Esophagus squamous epithelium (tissue), 5 donors: ENCODE results near the gene PDK2. TPM values are rescaled to one million over a fixed set of nuclear protein-coding genes. Genes with fewer than 3 reads are reported as not detected.

Experiments used
- DNase-seq: peaks from one replicate; lab custom pipeline; 2025; lab: John Stamatoyannopoulos, UW
- H3K27ac ChIP-seq, 4 donors: fragments of 200-600 bp; sonication (generic); one replicate each; pipeline ENCODE4 v1.5.1; 2016 to 2019; ENCODE audit warnings: mild to moderate bottlenecking in 1 of 4
- H3K27me3 ChIP-seq, 4 donors: fragments of 200-600 bp; sonication (generic); 1 replicate in 3 of 4; 2 replicates in 1 of 4; pipeline versions ENCODE4 v1.5.1 to v1.6.0; 2017 to 2021; ENCODE audit warnings: antibody characterized with exemption in 1 of 4
- H3K36me3 ChIP-seq, 3 donors: fragments of 200-600 bp; sonication (generic); one replicate each; pipeline ENCODE4 v1.5.1; 2016 to 2019
- H3K4me1 ChIP-seq, 3 donors: fragments of 200-600 bp; sonication (generic); one replicate each; pipeline ENCODE4 v1.5.1; 2017 to 2019
- H3K4me3 ChIP-seq, 4 donors: fragments of 200-600 bp; sonication (generic); 1 replicate in 3 of 4; 2 replicates in 1 of 4; pipeline ENCODE4 v1.5.1; 2016 to 2019; ENCODE audit warnings: mild to moderate bottlenecking in 2 of 4, moderate library complexity in 1 of 4
- H3K9me3 ChIP-seq, 3 donors: fragments of 200-600 bp; sonication (generic); one replicate each; pipeline ENCODE4 v1.5.1; 2016 to 2019
- POLR2A ChIP-seq, 4 donors: fragments of 450-650 bp; IDR thresholded peaks; one replicate each; pipeline ENCODE4 v1.6.1; 2017; ENCODE audit warnings: antibody characterized with exemption in 4 of 4, mild to moderate bottlenecking in 4 of 4, moderate library complexity in 3 of 4
- WGBS, 2 donors: methylation state at CpG; one replicate each; pipeline ENCODE4 v1.1.5; 2018; 5-methylcytosine and 5-hydroxymethylcytosine counted together
- intact Hi-C: fragments of 100-400 bp; cut with DNase I; formaldehyde crosslinking; loops from one replicate; pipeline ENCODE4 v1.15.0; 2022
- total RNA-seq, 4 donors: library from RNA; depleted of rRNA; stranded (reverse); fragments of >200 nt; gene quantifications; one replicate each; pipeline ENCODE4 v1.1.0, GENCODE V29; 2016
- TF ChIP-seq, protein P1 (sequence below), 6 experiments: fragments of 450-650 bp in 4 of 6; fragments of 200-600 bp in 2 of 6; sonication (generic) in 2 of 6; IDR thresholded peaks; one replicate each; pipeline ENCODE4 v1.5.1; 2016 to 2019; ENCODE audit warnings: antibody characterized with exemption in 6 of 6, mild to moderate bottlenecking in 4 of 6, moderate library complexity in 4 of 6
- donor health status: DM: yes; HTN: yes; CAD: no.

The PDK2 gene
- total RNA-seq, 4 donors from 2014 or later, result 5.2 to 20.2 (median 12.8) TPM

DNA sequence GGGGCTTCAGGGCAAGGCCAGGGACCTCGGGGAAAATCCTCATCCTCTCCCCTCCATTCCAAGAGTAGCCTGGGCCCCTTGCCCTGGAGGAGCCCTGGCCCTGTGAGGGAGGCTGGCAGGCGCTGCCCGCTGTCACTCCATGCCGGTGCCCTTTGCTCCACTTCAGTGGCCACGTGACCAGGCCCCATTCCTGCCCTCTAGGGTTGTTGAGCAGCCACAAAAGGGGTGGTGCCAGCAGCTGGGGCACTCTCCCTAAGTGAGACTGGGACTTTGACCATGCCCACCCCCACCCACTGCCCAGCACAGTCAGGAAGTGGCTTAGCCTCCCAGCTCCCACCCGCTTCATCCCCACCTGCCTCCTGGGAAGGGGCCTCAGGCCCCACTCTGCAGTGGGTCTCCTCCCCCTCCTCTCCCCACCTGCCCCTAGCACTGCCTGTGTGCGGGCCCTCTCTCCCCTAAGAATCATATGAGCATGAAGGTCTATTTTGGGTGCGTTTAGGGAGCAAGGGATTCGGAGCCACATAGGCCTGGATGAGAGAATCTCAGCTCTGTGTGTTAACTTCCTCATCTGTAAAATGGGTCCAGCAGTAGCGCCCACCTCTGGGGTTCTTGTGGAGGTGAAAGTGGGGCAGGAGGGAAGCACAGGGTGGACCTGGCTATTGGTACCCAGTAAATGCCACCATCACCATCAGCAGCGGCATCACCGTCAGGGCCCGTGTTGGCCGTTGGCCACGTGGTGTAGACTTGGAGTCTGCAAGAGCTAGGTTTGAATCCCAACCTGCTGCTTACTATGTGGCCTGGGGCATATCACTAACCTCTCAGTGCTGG lies 7.2 kb downstream of the PDK2 start:
- peaks cover 0 to 85% (median 6%) of the 10 kb centered on the region in 3 donors for H3K36me3 ChIP-seq

DNA sequence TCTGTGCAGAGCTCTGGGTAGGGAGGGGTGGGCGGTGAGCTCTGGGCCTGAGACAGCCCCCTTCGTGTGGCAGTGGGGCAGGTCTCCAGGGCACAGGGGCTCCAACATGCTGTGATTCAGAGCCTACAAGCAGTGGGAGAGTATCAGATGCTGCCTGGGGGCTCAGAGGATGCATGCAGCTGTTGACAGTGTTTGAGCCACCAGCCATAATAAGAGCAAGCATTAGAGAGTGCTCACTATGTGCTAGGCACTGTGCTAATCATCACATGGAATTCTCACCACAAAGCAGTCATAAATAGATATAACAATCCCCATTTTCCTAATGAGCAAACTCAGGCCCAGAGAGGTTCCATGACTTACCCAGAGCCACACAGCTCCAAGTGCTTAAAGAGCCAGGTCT lies 8.1 kb downstream of the PDK2 start:
- intact Hi-C loops, result no loop called here
- peaks cover 0 to 85% (median 9%) of the 10 kb centered on the region in 3 donors for H3K36me3 ChIP-seq
- WGBS, 2 donors, result no CpG with 5 or more reads among the region's 2 CpGs
- H3K9me3 ChIP-seq, result no peaks in the 10 kb centered on the region
- TF ChIP-seq POLR2A (IDR thresholded peaks at IDR 0.05), result no peak
- TF ChIP-seq, protein P1, sequence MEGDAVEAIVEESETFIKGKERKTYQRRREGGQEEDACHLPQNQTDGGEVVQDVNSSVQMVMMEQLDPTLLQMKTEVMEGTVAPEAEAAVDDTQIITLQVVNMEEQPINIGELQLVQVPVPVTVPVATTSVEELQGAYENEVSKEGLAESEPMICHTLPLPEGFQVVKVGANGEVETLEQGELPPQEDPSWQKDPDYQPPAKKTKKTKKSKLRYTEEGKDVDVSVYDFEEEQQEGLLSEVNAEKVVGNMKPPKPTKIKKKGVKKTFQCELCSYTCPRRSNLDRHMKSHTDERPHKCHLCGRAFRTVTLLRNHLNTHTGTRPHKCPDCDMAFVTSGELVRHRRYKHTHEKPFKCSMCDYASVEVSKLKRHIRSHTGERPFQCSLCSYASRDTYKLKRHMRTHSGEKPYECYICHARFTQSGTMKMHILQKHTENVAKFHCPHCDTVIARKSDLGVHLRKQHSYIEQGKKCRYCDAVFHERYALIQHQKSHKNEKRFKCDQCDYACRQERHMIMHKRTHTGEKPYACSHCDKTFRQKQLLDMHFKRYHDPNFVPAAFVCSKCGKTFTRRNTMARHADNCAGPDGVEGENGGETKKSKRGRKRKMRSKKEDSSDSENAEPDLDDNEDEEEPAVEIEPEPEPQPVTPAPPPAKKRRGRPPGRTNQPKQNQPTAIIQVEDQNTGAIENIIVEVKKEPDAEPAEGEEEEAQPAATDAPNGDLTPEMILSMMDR (IDR thresholded peaks at IDR 0.05), result no peak
- no peak for DNase-seq
- H3K4me3 ChIP-seq, result no peak overlapping the region
- H3K27me3 ChIP-seq, result no peaks in the 10 kb centered on the region
- peaks cover 17 to 69% (median 35%) of the 10 kb centered on the region in 3 donors for H3K4me1 ChIP-seq
- peak overlapping the region in 3 of 4 donors; percentile 62 to 84 (median 77) for H3K27ac ChIP-seq

More for the DNA sequence above, 7.2 kb downstream of the PDK2 start:
- intact Hi-C loops, result no loop called here
- peak overlapping the region; percentile 59 to 84 (median 70) for H3K27ac ChIP-seq
- no peak overlapping the region for H3K4me3 ChIP-seq
- no peak for DNase-seq
- no peaks in the 10 kb centered on the region for H3K27me3 ChIP-seq
- 76 to 87% methylated on average over 5 to 7 of the region's 15 CpGs for WGBS, 2 donors
- no peak for TF ChIP-seq POLR2A (IDR thresholded peaks at IDR 0.05)
- TF ChIP-seq, protein P1 (IDR thresholded peaks at IDR 0.05), result no peak
- peaks cover 17 to 60% (median 30%) of the 10 kb centered on the region in 3 donors for H3K4me1 ChIP-seq
- no peaks in the 10 kb centered on the region for H3K9me3 ChIP-seq

DNA sequence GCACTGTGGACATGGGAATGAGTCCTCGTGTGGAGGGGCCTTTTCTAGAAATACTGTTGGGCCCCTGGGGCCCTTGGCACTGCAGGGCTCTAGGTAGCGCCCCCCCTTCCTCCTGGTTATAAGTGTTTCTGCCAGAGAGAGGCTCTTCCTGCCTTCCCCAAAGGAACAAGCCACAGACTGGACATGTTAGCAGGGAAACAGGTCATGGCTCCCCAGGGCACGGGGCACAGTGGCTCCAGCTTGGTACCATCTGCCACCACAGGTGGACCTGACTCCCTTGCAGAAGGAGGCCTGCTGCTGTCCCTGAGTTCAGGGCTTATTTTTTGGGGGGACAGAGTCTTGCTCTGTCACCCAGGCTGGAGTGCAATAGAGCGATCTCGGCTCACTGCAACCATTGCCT lies 8.8 kb downstream of the PDK2 start:
- peaks cover 0 to 85% (median 15%) of the 10 kb centered on the region in 3 donors for H3K36me3 ChIP-seq
- WGBS, 2 donors, result 86 to 100% methylated on average over 3 to 4 of the region's 5 CpGs

DNA sequence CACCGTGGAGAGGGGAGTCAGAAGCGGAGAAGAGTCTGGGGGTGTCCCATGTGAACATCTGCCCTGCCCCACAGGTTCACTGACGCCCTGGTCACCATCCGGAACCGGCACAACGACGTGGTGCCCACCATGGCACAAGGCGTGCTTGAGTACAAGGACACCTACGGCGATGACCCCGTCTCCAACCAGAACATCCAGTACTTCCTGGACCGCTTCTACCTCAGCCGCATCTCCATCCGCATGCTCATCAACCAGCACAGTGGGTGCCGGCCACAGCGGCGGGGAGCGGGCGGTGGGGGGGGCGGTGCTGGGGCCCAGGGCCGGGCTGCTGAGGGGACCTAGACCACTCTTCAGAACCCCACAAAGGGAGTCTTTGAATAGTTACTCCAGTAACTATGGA lies 10.7 kb downstream of the PDK2 start:
- TF ChIP-seq, protein P1 (IDR thresholded peaks at IDR 0.05), result no peak
- no peak for TF ChIP-seq POLR2A (IDR thresholded peaks at IDR 0.05)
- Histone ChIP-seq H3K27me3 (no peaks in the 10 kb centered on the region), H3K4me1 (peaks cover 16 to 47% (median 25%) of the 10 kb centered on the region in 3 donors), H3K9me3 (no peaks in the 10 kb centered on the region), H3K36me3 (peaks cover 0 to 85% (median 16%) of the 10 kb centered on the region in 3 donors), H3K27ac (no peak overlapping the region), H3K4me3 (no peak overlapping the region)
- intact Hi-C loops, result no loop called here
- DNase-seq, result no peak
- WGBS, 2 donors, result 90 to 94% methylated on average over 15 to 20 of the region's 21 CpGs

More for the DNA sequence above, 8.8 kb downstream of the PDK2 start:
- Histone ChIP-seq H3K4me1 (peaks cover 17 to 66% (median 37%) of the 10 kb centered on the region in 3 donors), H3K9me3 (no peaks in the 10 kb centered on the region), H3K27me3 (no peaks in the 10 kb centered on the region), H3K4me3 (no peak overlapping the region), H3K27ac (no peak overlapping the region)
- DNase-seq, result no peak
- TF ChIP-seq, protein P1 (IDR thresholded peaks at IDR 0.05), result no peak
- no peak for TF ChIP-seq POLR2A (IDR thresholded peaks at IDR 0.05)
- intact Hi-C loops, result no loop called here
